ENCODE measurements around the gene TMEM181.

TMEM181 gene

GRCh38 chr6:158569036-158569435, 9.1 kb downstream of the TMEM181 start:
- no peaks in the 10 kb centered on the region for H3K9me3 ChIP-seq (ENCODE audit: control insufficient read depth, low read length)
- H3K4me1 ChIP-seq, result peaks cover 24% of the 10 kb centered on the region
- no peak overlapping the region for H3K4me2 ChIP-seq (ENCODE audit: low read length)
- H3K4me3 ChIP-seq (ENCODE audit: low read depth, low read length), result no peak overlapping the region
- H2AFZ ChIP-seq, result no peak overlapping the region
- H3K36me3 ChIP-seq (ENCODE audit: control insufficient read depth, insufficient read depth, low read length), result no peaks in the 10 kb centered on the region
- H3K27ac ChIP-seq, result no peak overlapping the region
- no peaks in the 10 kb centered on the region for H3K27me3 ChIP-seq (ENCODE audit: control insufficient read depth, insufficient read depth, low read length)
- no peak overlapping the region for H3K9ac ChIP-seq
- peaks cover 66% of the 10 kb centered on the region for H3K79me2 ChIP-seq
- TF ChIP-seq CTCF (IDR thresholded peaks at IDR 0.05), result no peak

- Histone ChIP-seq H3K36me3 (ENCODE audit: control insufficient read depth, insufficient read depth, low read length) (no peaks in the 10 kb centered on the region), H3K4me3 (ENCODE audit: low read depth, low read length) (no peak overlapping the region), H3K79me2 (peaks cover 55% of the 10 kb centered on the region), H3K4me2 (ENCODE audit: low read length) (no peak overlapping the region), H3K4me1 (peaks cover 25% of the 10 kb centered on the region), H3K9ac (no peak overlapping the region), H3K27me3 (ENCODE audit: control insufficient read depth, insufficient read depth, low read length) (no peaks in the 10 kb centered on the region), H3K27ac (no peak overlapping the region), H3K9me3 (ENCODE audit: control insufficient read depth, low read length) (no peaks in the 10 kb centered on the region), H2AFZ (no peak overlapping the region)
- TF ChIP-seq CTCF (IDR thresholded peaks at IDR 0.05), result no peak
Measured at GRCh38 chr6:158570681-158570962, 10.7 kb downstream of the TMEM181 start.

GRCh38 chr6:158571826-158572652, 12.1 kb downstream of the TMEM181 start:
- Histone ChIP-seq H3K9ac (no peak overlapping the region), H3K27ac (peak overlapping the region; percentile 65)
- no peak for TF ChIP-seq CTCF (IDR thresholded peaks at IDR 0.05)

GRCh38 chr6:158572653-158573541, 13.0 kb downstream of the TMEM181 start:
- Histone ChIP-seq H3K4me3 (ENCODE audit: low read depth, low read length) (no peak overlapping the region), H3K36me3 (ENCODE audit: control insufficient read depth, insufficient read depth, low read length) (no peaks in the 10 kb centered on the region), H3K79me2 (peaks cover 48% of the 10 kb centered on the region), H3K27me3 (ENCODE audit: control insufficient read depth, insufficient read depth, low read length) (no peaks in the 10 kb centered on the region), H3K9me3 (ENCODE audit: control insufficient read depth, low read length) (no peaks in the 10 kb centered on the region), H2AFZ (peak overlapping the region; percentile 66), H3K4me1 (peaks cover 25% of the 10 kb centered on the region), H3K27ac (peak overlapping the region; percentile 65), H3K4me2 (ENCODE audit: low read length) (no peak overlapping the region), H3K9ac (no peak overlapping the region)
- TF ChIP-seq CTCF (IDR thresholded peaks at IDR 0.05), result no peak

More at GRCh38 chr6:158571826-158572652, 12.1 kb downstream of the TMEM181 start:
- no peak overlapping the region for H3K4me3 ChIP-seq (ENCODE audit: low read depth, low read length)
- no peaks in the 10 kb centered on the region for H3K27me3 ChIP-seq (ENCODE audit: control insufficient read depth, insufficient read depth, low read length)
- H3K4me1 ChIP-seq, result peaks cover 25% of the 10 kb centered on the region
- peaks cover 50% of the 10 kb centered on the region for H3K79me2 ChIP-seq
- H2AFZ ChIP-seq, result peak overlapping the region; percentile 66
- H3K9me3 ChIP-seq (ENCODE audit: control insufficient read depth, low read length), result no peaks in the 10 kb centered on the region
- no peaks in the 10 kb centered on the region for H3K36me3 ChIP-seq (ENCODE audit: control insufficient read depth, insufficient read depth, low read length)
- H3K4me2 ChIP-seq (ENCODE audit: low read length), result no peak overlapping the region

All from parathyroid adenoma (tissue), 2 donors.